Measurements from ENCODE around the gene PTPRG. TPM values are rescaled to one million over a fixed set of nuclear protein-coding genes. Genes with fewer than 3 reads are reported as not detected.

The PTPRG gene
- total and polyA plus RNA-seq, 2 experiments from 2014 or later: 24.4 to 131 TPM

- TF ChIP-seq EZH2phosphoT487 (IDR thresholded peaks at IDR 0.05; ENCODE audit: unreplicated experiment) (no peak), JUNB (IDR thresholded peaks at IDR 0.05; ENCODE audit: unreplicated experiment) (no peak), REST (IDR thresholded peaks at IDR 0.05; ENCODE audit: unreplicated experiment) (no peak), CTCF (conservative IDR thresholded peaks at IDR 0.05; ENCODE audit: low read depth in 2 of 2) (no peak)
Observed at GRCh38 chr3:62209101-62209500, 647.7 kb downstream of the PTPRG start (continued).

GRCh38 chr3:62210011-62210410 is 648.6 kb downstream of the PTPRG start:
- Histone ChIP-seq H3K4me2 (no peak overlapping the region), H3K4me3 (no peak overlapping the region), H3K27ac (ENCODE audit: low read depth) (no peak overlapping the region), H3K79me2 (replicated peaks; ENCODE audit: insufficient read depth) (no peaks in the 10 kb centered on the region), H3F3A (replicated peaks; ENCODE audit: low read depth) (no peaks in the 10 kb centered on the region), H3K9me2 (ENCODE audit: insufficient read depth) (0 out of 2 replicates have a peak, but pooled peaks cover 4% of the 10 kb centered on the region), H2AFZ (no peak overlapping the region), H4K20me1 (replicated peaks; ENCODE audit: insufficient read depth) (0 out of 2 replicates have a peak, but pooled peaks cover 5% of the 10 kb centered on the region), H3K36me3 (ENCODE audit: insufficient read depth) (no peaks in the 10 kb centered on the region), H3K4me1 (ENCODE audit: insufficient read depth) (no peaks in the 10 kb centered on the region), H3K27me3 (ENCODE audit: insufficient read depth) (no peaks in the 10 kb centered on the region)
- H3K4me3 Mint-ChIP-seq: no peak overlapping the region
- peaks cover 9% of the 10 kb centered on the region for H3K27me3 Mint-ChIP-seq (ENCODE audit: insufficient read depth, low read depth, poor library complexity)
- H3K4me1 Mint-ChIP-seq: peaks cover 16% of the 10 kb centered on the region
- H3K36me3 Mint-ChIP-seq (ENCODE audit: low read depth): peaks cover 16% of the 10 kb centered on the region
- DNase-seq (ENCODE audit: low spot score): no peak
- no peak for ATAC-seq
- no peak overlapping the region for H3K27ac Mint-ChIP-seq
- no peaks in the 10 kb centered on the region for H3K9me3 Mint-ChIP-seq
- TF ChIP-seq NANOG (IDR thresholded peaks at IDR 0.05; ENCODE audit: borderline replicate concordance) (no peak), ETS1 (IDR thresholded peaks at IDR 0.05) (no peak), ZNF114 (CRISPR knock-in tag; IDR thresholded peaks at IDR 0.05) (no peak), CREB1 (CRISPR knock-in tag; IDR thresholded peaks at IDR 0.05; ENCODE audit: low read depth) (no peak), EZH2 (IDR thresholded peaks at IDR 0.05; ENCODE audit: low read depth, unreplicated experiment) (no peak), JUNB (IDR thresholded peaks at IDR 0.05; ENCODE audit: unreplicated experiment) (no peak), REST (IDR thresholded peaks at IDR 0.05; ENCODE audit: unreplicated experiment) (no peak), ZNF331 (CRISPR knock-in tag; IDR thresholded peaks at IDR 0.05; ENCODE audit: low read depth) (no peak), EZH2phosphoT487 (IDR thresholded peaks at IDR 0.05; ENCODE audit: unreplicated experiment) (no peak), POLR2AphosphoS5 (IDR thresholded peaks at IDR 0.05; ENCODE audit: low read depth) (no peak), CTCF (conservative IDR thresholded peaks at IDR 0.05; ENCODE audit: low read depth in 2 of 2) (no peak), STAT1 (IDR thresholded peaks at IDR 0.05; ENCODE audit: unreplicated experiment) (no peak)

Measured in GM23338 (cell line).